ENCODE results near the gene DMAC2.
"Not testable (repeated sequence)": the region's sequence is repeated elsewhere in the genome, so short reads cannot be mapped to it uniquely, and the experiment has no call there.

DMAC2 gene

DNA sequence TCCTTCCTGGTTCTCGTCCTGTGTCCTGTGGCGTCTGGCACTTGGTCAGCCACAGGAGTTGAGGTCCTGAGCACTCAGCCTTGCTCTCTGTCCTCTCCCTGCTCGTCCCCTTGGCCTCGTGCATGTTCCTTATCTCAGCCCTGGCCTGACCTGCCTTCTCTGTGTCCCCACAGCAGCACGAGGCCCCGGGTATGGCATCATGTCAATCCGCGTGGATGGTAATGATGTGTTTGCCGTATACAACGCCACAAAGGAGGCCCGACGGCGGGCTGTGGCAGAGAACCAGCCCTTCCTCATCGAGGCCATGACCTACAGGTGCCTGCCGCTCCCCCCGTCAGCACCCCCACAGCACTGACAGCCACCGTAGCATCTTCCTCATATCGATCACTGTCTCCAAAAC lies 17.3 kb downstream of the DMAC2 start:
- no peak for DNase-seq (ENCODE audit: low spot score)

DNA sequence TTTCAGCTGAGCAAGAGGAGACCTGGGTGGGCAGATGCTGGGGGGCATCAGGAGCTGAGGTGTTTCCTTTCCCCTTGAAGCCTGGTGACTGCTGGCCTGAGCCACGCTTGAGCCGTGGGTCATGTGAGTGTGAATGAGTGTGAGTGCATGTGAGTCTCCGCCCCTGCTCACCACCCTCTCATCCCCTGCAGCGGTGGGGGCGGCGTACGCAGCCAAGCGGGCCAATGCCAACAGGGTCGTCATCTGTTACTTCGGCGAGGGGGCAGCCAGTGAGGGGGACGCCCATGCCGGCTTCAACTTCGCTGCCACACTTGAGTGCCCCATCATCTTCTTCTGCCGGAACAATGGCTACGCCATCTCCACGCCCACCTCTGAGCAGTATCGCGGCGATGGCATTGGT lies 17.7 kb downstream of the DMAC2 start:
- no peak for DNase-seq (ENCODE audit: low spot score)

DNA sequence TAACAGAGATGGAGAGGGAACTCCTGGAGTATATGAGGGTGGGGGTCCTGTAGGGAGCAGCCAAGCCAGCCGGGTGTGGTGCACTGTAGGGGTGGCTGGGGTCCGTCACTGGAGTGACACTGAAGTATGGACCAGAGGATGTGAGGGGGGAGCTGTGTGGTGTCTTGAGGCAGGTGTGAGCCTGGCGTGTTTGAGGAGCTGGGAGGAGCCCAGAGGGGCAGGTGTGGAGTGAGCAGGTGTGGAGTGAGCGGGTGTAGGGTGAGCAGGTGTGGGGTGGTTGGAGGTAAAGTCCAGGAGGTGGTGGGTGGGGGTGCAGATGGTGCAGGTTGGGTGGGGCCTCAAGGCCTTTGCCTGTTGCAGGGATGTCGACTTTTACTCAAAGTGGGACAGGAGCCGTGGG lies 18.4 kb downstream of the DMAC2 start:
- no peak for DNase-seq (ENCODE audit: low spot score)

DNA sequence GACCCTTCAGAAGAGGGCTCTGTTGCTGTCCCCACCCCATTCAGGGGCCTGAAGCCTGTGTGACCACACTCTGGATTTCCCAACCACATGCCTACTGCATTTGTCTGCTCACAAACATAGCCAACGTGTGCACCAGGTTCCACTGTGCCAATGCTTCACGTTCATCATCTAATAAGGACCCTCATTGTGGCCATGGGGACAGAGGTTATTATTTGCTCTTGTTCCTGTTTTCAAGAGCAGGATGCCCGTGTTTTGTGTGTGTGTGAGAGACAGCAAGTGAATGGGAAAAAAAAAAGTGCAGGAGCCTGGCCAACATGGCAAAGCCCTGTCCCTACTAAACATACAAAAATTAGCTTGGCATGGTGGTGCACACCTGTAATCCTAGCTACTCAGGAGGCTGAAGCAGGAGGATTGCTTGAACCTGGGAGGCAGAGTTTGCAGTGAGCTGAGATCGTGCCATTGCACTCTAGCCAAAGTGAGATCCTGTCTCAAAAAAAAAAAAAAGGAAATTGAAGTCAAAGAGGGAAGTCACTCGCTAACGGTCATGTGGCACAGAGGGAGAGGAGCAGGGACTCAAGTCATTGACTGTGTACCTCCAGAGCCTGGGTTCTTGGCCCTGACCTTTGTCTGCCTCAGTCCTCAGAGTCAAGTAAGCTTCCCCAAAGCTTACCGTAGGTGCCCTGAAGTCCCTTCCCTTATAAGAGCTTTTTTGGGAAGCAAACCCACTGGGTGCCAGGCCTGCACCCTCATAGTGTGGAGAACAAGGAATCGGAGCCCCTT lies 19.4 kb downstream of the DMAC2 start:
- DNase-seq (ENCODE audit: low spot score): no peak

DNA sequence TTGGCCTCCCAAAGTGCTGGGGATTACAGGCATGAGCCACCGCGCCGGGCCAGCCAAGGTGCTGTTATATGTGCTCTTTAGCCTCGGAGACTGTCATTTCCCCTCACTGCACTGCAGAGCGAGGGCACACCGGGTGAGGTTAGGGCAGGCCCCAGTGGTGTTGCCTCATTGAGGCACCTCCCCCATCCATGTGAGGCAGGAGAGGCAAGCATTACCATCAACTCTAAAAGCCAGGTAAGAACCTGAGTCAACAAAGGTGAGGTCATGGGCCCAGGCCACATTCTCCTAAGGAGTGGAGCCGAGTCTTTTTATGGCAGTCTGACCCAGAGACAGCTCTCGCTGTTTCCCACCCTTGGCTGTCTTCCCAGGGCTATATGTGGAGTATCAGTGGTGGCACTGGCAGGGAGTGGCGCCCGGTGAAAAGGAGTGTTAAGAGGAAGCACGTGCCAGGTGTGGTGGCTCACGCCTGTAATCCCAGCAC lies 23.5 kb downstream of the DMAC2 start:
- DNase-seq (ENCODE audit: low spot score): no peak

DNA sequence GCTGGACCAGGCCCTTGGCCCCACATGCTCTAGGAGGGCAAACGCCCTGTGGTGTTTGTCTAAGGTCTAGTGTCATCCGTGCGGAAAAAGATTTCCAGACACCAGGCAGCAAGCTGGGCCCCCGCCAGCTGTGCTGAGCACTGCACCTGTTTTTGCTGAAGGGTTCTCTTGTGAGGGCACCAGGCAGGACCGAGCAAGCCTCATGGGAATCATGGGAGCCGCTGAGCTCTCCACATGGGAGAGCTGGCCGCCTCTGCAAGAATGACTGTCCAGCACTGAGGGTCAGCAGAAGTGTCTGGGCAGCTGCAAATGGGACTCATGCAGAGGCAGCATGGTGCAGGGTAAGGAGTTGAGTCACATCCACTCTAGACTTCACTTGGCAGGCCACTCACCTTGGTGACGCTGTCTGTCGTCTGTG lies 24.5 kb downstream of the DMAC2 start:
- DNase-seq (ENCODE audit: low spot score): no peak

DNA sequence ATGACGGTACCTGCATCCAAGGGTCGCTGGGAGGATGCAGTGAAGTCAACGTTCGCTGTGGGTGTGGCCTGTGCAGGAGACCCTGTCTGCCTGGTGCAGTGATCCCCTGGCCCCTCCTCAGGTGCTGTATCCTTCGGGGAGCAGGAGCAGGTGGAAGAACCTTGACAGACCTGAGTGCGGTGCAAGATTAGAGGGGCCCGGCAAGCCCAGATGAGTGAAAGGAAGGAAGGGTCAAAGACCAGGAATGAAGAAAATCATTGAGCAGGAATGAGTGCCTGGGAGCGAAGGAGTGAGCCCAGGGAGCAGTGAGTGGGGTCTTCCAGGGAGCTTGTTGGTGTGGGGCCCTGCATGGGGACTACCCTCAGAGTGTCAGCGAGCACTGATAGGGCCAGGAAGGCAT lies 25.3 kb downstream of the DMAC2 start:
- DNase-seq (ENCODE audit: low spot score): no peak

DNA sequence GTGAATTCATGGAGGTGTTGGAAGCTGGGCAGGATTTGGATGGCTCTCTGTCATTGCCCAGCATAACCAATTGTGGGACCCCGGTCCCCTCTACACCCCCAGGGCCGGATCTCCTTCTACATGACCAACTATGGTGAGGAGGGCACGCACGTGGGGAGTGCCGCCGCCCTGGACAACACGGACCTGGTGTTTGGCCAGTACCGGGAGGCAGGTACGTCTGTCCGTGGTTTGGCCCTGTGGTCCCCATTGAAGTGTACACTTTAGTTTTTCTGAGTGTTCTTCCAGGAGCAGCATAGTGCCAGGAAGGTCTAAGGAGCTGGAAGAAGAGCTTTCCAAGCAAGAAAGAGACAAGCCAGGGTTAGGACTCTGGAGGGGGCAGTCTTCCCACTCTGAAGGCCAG lies 25.8 kb downstream of the DMAC2 start:
- no peak for DNase-seq (ENCODE audit: low spot score)

DNA sequence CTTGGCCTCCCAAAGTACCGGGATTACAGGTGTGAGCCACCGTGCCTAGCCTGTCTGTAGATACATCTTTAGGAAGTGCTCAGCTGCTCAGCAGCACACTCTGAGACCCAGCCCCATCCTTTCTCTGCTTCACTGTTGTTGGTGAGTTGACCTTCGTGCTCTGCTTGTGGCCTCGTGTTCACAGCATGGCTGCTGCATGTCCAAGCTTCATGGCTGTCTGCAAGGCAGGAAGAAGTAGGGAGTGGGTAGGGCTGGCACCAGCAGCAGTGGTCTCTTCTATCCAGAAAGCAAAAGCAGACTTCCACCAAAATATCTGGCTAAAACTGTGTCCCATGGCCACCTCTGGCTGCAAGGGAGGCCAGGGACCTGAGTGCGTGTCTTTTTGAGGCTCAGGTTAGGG lies 26.8 kb downstream of the DMAC2 start:
- no peak for DNase-seq (ENCODE audit: low spot score)

DNA sequence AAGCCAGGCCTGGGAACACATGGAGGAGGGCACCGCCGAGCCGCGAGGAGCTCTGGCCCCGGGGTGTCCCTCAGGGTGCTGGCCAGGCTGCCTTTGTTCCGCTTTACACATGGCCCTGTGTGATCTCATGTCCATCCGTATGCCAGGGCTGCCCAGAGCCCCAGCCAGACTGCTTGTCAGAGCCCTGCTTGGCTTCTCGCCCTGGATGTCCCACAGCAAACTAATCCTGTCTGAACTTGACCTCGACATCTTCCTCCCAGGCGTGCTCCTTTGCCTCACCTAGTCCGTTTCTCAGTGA lies 27.8 kb downstream of the DMAC2 start:
- no peak for DNase-seq (ENCODE audit: low spot score)

DNA sequence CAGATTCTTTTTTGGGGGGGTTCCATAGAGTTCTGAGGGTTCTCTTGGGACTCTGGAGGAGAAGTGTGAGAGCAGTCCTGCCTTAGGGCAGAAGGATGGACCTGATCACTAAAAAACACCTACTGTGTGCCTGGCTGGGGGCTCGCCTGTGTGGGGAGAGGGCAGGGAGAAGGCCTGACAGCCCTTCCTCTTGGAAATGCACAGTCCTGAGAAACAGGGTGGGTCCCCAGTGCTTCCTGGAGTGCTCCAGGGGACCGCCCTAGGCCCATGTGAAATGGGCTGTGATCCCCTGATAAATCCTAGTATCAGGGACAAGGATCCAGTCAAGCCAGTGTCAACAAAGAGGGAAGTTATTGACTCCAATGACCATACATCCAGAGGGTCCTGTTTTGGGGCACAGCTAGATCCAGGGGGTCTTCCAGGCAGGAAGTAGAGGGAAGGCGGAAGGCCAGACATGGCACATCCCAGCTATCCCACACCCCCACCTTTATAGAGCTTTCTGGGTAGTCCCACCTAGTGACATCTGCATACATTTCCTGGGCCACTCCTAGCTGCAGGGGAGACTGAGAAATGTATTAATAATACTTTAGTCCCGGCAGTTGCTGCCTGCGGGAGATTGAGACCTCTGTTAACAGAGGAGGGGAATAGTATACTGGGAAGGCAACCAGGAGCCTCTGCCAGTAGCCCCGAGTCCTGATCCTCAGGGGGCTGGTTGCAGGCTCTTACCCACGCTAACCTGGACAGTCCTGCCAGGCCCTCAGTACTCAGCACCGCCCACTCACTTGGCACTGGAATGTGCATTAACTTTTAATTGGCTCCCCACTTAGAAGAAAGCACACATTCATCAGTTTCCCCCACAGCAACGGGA lies 28.4 kb downstream of the DMAC2 start:
- no peak for DNase-seq (ENCODE audit: low spot score)

DNA sequence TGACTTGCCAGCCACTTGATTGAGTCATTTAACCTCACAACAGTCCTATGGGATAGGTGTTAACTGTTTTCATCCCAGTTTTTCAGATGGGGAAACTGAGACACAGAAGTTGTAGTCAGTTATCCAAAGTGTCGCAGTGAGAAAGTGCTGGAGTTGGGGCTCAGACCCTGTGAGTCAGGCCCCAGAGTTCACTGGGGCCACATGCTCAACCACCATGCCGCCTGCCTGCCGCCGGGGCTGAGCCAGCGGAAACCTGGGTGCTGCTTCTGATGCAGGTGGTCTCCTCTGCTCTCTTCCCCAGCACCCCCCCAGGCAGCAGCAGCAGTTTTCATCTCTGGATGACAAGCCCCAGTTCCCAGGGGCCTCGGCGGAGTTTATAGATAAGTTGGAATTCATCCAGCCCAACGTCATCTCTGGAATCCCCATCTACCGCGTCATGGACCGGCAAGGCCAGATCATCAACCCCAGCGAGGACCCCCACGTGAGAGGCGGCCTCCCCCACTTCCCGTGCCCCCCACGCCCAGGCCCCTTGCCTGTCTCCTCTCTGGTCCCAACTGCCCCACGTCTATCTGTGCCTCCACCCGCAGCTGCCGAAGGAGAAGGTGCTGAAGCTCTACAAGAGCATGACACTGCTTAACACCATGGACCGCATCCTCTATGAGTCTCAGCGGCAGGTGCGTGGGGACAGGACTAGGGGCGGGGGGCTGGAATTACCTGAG lies 29.2 kb downstream of the DMAC2 start:
- DNase-seq (ENCODE audit: low spot score): no peak

DNA sequence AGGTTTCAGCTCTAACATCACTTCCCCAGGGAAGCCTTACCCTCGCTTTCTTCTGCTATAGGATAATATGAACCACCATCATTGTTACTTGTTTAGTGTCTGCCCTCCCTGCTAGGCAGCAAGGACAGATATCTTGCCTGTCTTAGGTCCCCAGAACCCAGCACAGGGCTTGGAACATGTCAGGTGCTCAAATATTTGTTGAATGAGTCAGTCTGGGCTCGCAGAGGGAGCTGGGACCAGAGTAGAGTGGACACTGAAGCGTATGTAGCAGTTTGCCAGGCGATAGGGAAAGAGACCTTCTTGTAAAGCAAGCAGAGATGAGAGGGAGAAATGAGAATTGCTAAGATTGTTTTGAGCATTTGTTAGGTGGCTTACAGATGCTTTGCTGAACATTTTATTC lies 30.4 kb downstream of the DMAC2 start:
- DNase-seq (ENCODE audit: low spot score): no peak

DNA sequence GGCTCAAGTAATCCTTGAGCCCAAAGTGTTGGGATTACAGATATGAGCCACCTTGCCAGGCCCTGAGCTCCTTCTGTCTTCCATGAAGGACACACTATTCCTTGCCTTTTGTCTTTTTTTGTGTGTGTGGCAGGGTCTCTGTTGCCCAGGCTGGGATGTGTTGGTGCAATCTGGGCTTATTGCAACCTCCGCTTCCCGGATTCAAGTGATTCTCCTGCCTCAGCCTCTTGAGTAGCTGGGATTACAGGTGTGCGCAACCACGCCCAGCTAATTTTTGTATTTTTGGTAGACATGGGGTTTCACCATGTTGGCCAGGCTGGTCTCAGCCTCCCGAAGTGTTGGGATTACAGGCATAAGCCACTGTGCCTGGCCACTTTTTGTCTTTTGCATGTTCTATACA lies 30.9 kb downstream of the DMAC2 start:
- DNase-seq (ENCODE audit: low spot score): not testable (repeated sequence)

DNA sequence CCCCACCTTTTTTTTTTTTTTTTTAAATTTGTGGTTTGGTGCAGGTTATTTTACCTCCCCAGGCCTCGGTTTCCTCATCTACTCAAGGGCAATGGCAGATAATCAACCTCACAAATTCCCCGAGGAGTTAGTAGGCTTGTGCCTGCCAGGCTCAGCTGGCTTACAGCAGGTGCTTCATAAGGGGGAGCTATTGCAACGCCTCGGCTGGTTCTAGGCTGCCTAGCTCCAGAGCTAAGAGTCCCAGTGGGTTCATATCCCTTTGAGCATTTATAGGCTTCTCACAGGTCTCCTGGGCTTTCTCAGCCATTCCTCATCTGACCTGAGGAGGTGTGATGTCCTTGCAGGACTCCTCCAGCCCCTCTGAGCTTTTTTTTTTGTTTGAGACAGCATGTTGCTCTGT lies 31.5 kb downstream of the DMAC2 start:
- DNase-seq (ENCODE audit: low spot score): no peak

DNA sequence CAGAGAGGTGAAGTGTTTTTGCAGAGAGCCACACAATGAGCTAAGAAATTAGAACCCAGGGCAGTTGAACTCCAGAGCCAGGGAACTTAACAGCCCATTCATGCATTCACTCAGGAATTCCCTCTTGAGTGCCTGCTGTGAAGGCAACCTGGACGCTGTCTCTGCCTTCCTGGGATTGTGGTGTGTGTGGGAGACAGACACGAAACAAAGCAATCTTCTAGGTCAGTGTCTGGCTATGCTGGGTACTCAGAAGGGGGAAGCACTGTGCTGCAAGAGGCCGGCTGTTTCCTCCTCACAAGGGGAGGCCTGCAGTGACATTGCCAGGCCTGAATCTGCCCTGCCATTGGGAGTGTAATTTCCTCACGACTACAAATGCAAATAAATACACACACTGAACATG lies 32.4 kb downstream of the DMAC2 start:
- no peak for DNase-seq (ENCODE audit: low spot score)

DNA sequence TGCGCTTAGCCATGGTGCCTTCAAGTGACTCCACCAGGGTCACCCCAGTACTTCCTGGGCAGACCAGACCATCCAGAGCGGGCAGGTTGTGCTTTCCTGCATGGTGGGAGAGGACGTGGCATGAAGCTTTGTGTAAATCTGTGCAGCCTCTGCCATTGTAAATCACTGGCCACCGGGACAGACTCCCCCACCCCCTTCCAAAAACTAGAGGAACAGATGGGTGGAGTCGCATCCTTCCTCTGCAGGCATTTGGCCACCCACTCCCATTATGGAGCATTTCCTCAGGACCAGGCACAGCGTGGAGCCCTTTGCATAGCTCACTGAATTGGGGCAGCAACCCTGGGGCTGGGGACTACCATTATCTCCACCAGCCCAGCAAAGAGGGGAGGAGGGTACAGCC lies 33.9 kb downstream of the DMAC2 start:
- no peak for DNase-seq (ENCODE audit: low spot score)

DNA sequence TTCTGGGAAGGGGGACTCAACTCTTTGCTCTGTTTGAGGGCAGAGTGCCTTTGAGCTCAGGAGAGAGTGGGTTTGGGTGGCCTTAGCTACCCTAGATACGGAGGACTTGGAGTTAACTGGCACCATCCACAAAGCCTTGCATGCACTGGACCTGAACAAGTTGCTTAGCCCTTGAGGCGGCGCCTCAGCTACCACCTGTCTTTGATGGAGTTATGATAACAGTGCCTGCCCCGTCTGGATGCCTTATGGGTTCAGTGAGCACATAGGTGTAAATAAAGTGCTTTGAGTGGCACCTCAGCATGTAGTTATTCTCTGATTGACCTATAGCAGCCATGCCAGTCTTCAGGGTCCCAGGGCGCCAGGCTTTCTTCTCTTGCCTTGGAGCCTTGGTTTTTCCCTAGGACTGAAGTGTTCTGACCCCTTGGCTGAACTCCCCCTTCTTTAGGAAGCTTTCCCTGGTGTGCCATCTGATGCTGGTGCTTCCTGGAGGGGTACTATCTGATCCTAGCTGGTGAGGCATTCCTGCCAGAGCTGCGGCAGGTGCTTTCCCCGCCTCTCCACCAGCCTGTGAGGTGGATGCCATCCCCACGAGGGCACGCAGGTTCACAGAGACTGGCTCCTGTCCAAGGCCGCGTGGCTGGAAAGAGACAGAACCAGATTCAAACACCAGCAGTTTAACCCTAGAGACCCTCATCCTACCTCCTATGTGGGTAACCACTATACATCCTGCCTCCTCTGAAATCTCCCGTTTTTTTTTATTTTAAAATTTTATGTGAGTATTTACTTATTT lies 36.3 kb downstream of the DMAC2 start:
- no peak for DNase-seq (ENCODE audit: low spot score)

DNA sequence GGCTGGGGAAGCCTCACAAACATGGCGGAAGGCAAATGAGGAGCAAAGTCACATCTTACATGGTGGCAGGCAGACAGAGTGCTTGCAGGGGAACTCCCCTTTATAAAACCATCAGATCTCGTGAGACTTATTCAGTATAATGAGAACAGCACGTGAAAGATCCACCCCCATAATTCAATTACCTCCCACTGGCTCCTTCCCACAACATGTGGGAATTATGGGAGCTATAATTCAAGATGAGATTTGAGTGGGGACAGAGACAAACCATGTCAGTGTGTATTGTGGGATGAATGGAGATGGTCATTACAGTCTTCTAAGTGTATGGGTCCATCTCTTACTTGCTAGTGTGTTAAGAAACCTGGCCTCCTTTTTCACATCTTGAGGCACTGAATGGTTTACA lies 37.7 kb downstream of the DMAC2 start:
- DNase-seq (ENCODE audit: low spot score): no peak

DNA sequence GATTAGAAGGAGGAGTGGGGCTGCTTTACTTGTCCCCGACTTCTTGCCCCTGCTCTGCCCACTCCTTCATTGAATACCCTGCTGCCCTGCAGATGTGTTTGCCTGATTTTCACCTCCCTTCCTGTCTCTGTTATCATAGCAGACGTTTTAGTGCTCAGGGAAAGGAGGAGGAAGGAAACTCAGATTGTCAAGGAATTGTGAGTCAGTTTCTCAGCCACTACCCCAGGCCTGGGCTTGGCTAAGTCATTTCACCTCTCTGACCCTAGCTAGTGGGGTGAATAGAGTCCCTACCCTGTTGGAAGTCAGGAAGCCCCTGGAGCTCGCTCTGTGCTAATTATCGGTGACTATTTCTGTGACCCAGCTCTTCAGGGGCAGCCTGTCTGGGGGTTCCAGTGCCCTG lies 38.2 kb downstream of the DMAC2 start:
- no peak for DNase-seq (ENCODE audit: low spot score)

DNA sequence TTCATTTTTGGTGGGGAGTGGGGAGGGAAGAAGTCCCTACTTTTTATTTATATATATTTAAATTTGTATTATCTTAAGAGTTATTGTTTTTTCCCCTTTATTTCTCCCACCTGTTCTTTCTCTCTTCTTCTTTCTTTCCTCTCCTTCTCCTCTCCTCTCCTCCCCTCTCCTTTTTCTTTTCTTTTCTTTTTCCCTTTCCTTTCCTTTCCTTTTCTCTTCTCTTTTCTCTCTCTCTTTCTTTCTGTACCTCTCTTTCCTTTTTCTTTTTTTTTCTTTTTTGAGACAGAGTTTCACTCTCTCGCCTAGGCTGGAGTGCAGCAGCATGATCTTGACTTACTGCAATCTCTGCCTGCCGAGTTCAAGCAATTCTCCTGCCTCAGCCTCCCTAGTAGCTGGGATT lies 40.2 kb downstream of the DMAC2 start:
- DNase-seq (ENCODE audit: low spot score): no peak

DNA sequence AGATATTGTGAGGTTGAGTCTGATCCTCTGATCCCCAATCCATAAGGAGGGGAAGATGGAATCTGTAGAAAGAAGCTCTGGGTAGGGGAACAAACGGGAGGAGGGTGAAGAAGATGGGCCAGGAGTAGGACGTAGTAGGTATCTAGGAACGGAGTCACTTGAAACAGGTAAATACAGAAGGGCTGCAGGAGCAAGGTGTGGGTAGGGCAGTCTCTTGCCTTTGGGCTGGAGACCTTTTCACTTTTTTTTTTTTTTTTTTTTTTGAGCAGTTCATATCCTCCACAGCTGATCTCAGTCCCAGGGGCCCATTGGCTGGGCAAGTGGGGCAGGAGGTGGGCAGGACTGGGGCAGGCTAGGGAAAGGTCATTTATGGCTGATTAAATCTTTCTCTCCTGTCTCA lies 40.6 kb downstream of the DMAC2 start:
- DNase-seq (ENCODE audit: low spot score): no peak
